GM12878 (cell line): ENCODE data around the gene NKIRAS2. TPM values are rescaled to one million over a fixed set of nuclear protein-coding genes. Genes with fewer than 3 reads are reported as not detected.

ENCODE experiments used
- ATAC-seq: fragments of 200-7000 bp; cut with Tn5 transposase; 3 replicates; pipeline ENCODE4 v1.9.1; 2020; ENCODE audit warnings: mild to moderate bottlenecking, moderate library complexity
- BruUV-seq: library from RNA; stranded (reverse); fragments of 400-500 nt; replicated peaks from 2 replicates; lab custom pipeline; 2021; lab: Mats Ljungman, UMichigan
- CTCF ChIA-PET: fragments of 300-600 bp; sonication (Branson Sonifier 250); formaldehyde crosslinking; extraction: SDS; loops from one replicate; lab custom pipeline; 2021; ENCODE audit warnings: inconsistent platforms; lab: Yijun Ruan, JAX
- POLR2A ChIA-PET: fragments of 350-600 bp; formaldehyde crosslinking; extraction: SDS; loops from one replicate; lab custom pipeline; 2021; ENCODE audit warnings: inconsistent platforms; lab: Charles Lee
- RAD21 ChIA-PET: fragments of 300-600 bp; sonication (Branson Sonifier 250); formaldehyde crosslinking; loops from one replicate; lab custom pipeline; 2023; ENCODE audit warnings: antibody characterized with exemption; ENCODE audit not compliant: unreplicated experiment; lab: Charles Lee
- SMC1A ChIA-PET: fragments of 300-600 bp; sonication (Branson Sonifier 250); formaldehyde crosslinking; loops from one replicate; lab custom pipeline; 2023; ENCODE audit not compliant: unreplicated experiment, uncharacterized antibody; lab: Charles Lee
- DNase-seq: peaks from one replicate; pipeline ENCODE4 v3.0.0-alpha.2; 2011; ENCODE audit warnings: low read depth, low spot score
- FAIRE-seq: peaks from 3 replicates; lab custom pipeline; 2011; peaks lifted over from hg19 to GRCh38; lab: Jason Lieb, UNC
- H2AFZ ChIP-seq: 2 replicates; pipeline ENCODE4 v1.6.0; 2011; ENCODE audit warnings: low read depth, low read length, control low read depth; ENCODE audit not compliant: control insufficient read depth
- H3K27ac ChIP-seq: 2 replicates; pipeline ENCODE4 v1.5.1; 2011; ENCODE audit warnings: control low read depth; ENCODE audit not compliant: control insufficient read depth, insufficient read depth
- H3K27me3 ChIP-seq, 2 experiments: replicated peaks in 1 of 2; 2 replicates each; pipeline versions ENCODE4 v1.6.0 to v1.6.1; 2011; ENCODE audit warnings: low read length in 1 of 2; ENCODE audit not compliant: control insufficient read depth in 2 of 2, insufficient read depth in 2 of 2
- H3K36me3 ChIP-seq, 2 experiments: 2 replicates each; pipeline ENCODE4 v1.5.1; 2011; ENCODE audit warnings: low read length in 1 of 2; ENCODE audit not compliant: control insufficient read depth in 2 of 2, insufficient read depth in 2 of 2
- H3K4me1 ChIP-seq: 2 replicates; pipeline ENCODE4 v1.6.1; 2011; ENCODE audit warnings: mild to moderate bottlenecking, low read length, moderate library complexity, mixed read lengths; ENCODE audit not compliant: control insufficient read depth, insufficient read depth
- H3K4me2 ChIP-seq: 2 replicates; pipeline ENCODE4 v1.6.0; 2011; ENCODE audit warnings: control low read depth; ENCODE audit not compliant: control insufficient read depth, insufficient read depth
- H3K4me3 ChIP-seq: fragments of 200-600 bp; sonication (generic); 2 replicates; pipeline ENCODE4 v1.5.1; 2016
- H3K79me2 ChIP-seq: 2 replicates; pipeline ENCODE4 v1.6.0; 2011; ENCODE audit warnings: low read length; ENCODE audit not compliant: control insufficient read depth, insufficient read depth
- H3K9ac ChIP-seq: 2 replicates; pipeline ENCODE4 v1.8.0; 2011; ENCODE audit warnings: low read length, control low read depth, mixed read lengths; ENCODE audit not compliant: control insufficient read depth, insufficient read depth
- H3K9me3 ChIP-seq: replicated peaks from 3 replicates; pipeline ENCODE4 v1.5.1; 2011; ENCODE audit warnings: mild to moderate bottlenecking, low read length; ENCODE audit not compliant: control insufficient read depth, insufficient read depth
- H4K20me1 ChIP-seq: 2 replicates; pipeline ENCODE4 v1.6.0; 2011; ENCODE audit not compliant: control insufficient read depth, insufficient read depth
- CREM ChIP-seq: IDR thresholded peaks from 2 replicates; pipeline ENCODE4 v1.6.1; 2014; ENCODE audit warnings: antibody characterized with exemption, low read depth
- DPF2 ChIP-seq: fragments of 450-650 bp; IDR thresholded peaks from 2 replicates; pipeline ENCODE4 v1.6.1; 2017; ENCODE audit warnings: mild to moderate bottlenecking
- GABPA ChIP-seq: IDR thresholded peaks from 2 replicates; pipeline ENCODE4 v1.6.1; 2014; ENCODE audit warnings: antibody characterized with exemption, low read depth, mild to moderate bottlenecking, inconsistent platforms
- JUNB ChIP-seq: IDR thresholded peaks from 2 replicates; pipeline ENCODE4 v1.6.1; 2016; ENCODE audit warnings: antibody characterized with exemption, mild to moderate bottlenecking
- MAX ChIP-seq: IDR thresholded peaks from 2 replicates; pipeline ENCODE4 v1.6.1; 2012; ENCODE audit warnings: low read depth, low read length, improper control_type of control experiment
- MTA3 ChIP-seq: IDR thresholded peaks from 2 replicates; pipeline ENCODE4 v1.6.1; 2012; ENCODE audit warnings: low read length, inconsistent platforms, borderline replicate concordance
- NR2C1 ChIP-seq: fragments of 450-650 bp; IDR thresholded peaks from 2 replicates; pipeline ENCODE4 v1.6.1; 2017; ENCODE audit warnings: antibody characterized with exemption, mild to moderate bottlenecking, moderate library complexity
- POLR2A ChIP-seq: IDR thresholded peaks from 2 replicates; pipeline ENCODE4 v1.6.1; 2011; ENCODE audit warnings: low read depth, mild to moderate bottlenecking, low read length
- RB1 ChIP-seq: fragments of 450-650 bp; formaldehyde crosslinking; IDR thresholded peaks from 2 replicates; pipeline ENCODE4 v1.6.1; 2017; ENCODE audit warnings: mild to moderate bottlenecking, borderline replicate concordance
- SP1 ChIP-seq: IDR thresholded peaks from one replicate; pipeline ENCODE4 v1.6.1; 2011; ENCODE audit warnings: low read depth, low read length
- SREBF1 ChIP-seq: IDR thresholded peaks from 2 replicates; pipeline ENCODE4 v1.6.1; 2012; ENCODE audit warnings: mild to moderate bottlenecking, low read length
- TCF12 ChIP-seq: IDR thresholded peaks from 2 replicates; pipeline ENCODE4 v1.6.1; 2011; ENCODE audit warnings: low read depth, mild to moderate bottlenecking, low read length
- WGBS: methylation state at CpG from one replicate; pipeline ENCODE4 v1.1.6; 2016; ENCODE audit warnings: low lambda C conversion rate; ENCODE audit not compliant: insufficient replicate concordance, insufficient coverage; ENCODE audit errors: missing lambda C conversion rate; 5-methylcytosine and 5-hydroxymethylcytosine counted together
- in situ Hi-C: fragments of 300-500 bp; cut with MboI; formaldehyde crosslinking; loops from 9 replicates; pipeline ENCODE4 v1.14.3; 2018; ENCODE audit warnings: mixed read lengths
- intact Hi-C: fragments of 100-400 bp; cut with micrococcal nuclease; formaldehyde crosslinking; loops from one replicate; pipeline ENCODE4 v1.14.2; 2022; ENCODE audit not compliant: unreplicated experiment
- polyA plus RNA-seq, 11 experiments: library from polyadenylated mRNA; depleted of rRNA in 4 of 11; unstranded in 6 of 11; stranded (reverse) in 5 of 11; fragments of >200 nt; fragmentation: Nextera tagmentation in 4 of 11; fragmentation: Illumina TruSeq in 1 of 11; extraction: Ambion mirVana in 4 of 11; extraction: Trizol in 1 of 11; gene quantifications; 1 replicate in 1 of 11; 2 replicates in 10 of 11; pipeline versions ENCODE4 v1.2.1 to v1.2.3, GENCODE V29; 2011 to 2016; ENCODE audit warnings: inconsistent platforms in 2 of 11, missing spikeins in 2 of 11, low read depth in 1 of 11
- total RNA-seq, 4 experiments: library from RNA; depleted of rRNA in 3 of 4; stranded (reverse); fragments of >200 nt in 3 of 4; fragmentation: Illumina TruSeq in 1 of 4; extraction: Trizol in 1 of 4; gene quantifications; 2 replicates each; pipeline versions ENCODE4 v1.2.1 to v1.2.3, GENCODE V29; 2013 to 2021
- TF ChIP-seq, protein P1 (sequence below): fragments of 450-650 bp; IDR thresholded peaks from 2 replicates; pipeline ENCODE4 v1.6.1; 2017; ENCODE audit warnings: mild to moderate bottlenecking, moderate library complexity

The NKIRAS2 gene
- total and polyA plus RNA-seq, 10 of the 15 experiments (the other 5 are each of a cell fraction or from before 2014, with no cell fraction given): 6.4 to 49.7 (median 27.2) TPM

DNA sequence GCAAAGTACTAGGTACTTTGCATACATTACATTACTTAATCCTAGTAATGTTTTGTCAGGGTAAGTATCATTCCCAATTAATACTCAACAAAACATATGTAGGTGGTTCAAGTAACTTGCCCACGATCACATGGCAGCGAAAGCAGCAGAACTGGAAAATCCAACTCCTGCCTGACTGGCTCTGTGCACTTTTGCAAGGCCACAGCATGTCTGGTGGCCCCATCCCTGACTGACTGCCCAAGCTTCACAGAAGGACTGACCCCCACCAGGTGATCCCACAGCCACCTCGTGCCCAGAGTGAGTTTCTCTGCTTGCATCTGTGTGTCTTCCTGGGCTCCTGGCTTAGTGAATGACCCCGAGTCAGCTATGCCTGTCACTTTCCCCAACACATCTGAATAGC is 41.9 kb upstream of the NKIRAS2 start:
- Histone ChIP-seq H2AFZ (no peak overlapping the region), H3K9me3 (no peaks in the 10 kb centered on the region), H3K4me3 (no peak overlapping the region), H4K20me1 (no peaks in the 10 kb centered on the region), H3K36me3 (peaks cover 30 to 36% of the 10 kb centered on the region in 2 experiments), H3K79me2 (no peaks in the 10 kb centered on the region), H3K4me2 (no peak overlapping the region), H3K9ac (no peak overlapping the region)
- in situ Hi-C loops (no loop called here), intact Hi-C loops (no loop called here)
- ChIA-PET RAD21 (interaction anchor here (2.7 kb wide), 1 partner anchor 39 kb away, joined by 16 read pairs; the partner anchor contains the start of gene DNAJC7), POLR2A (interaction anchor here (2.1 kb wide), 1 partner anchor 39 kb away, joined by 14 read pairs; the partner anchor contains the start of gene DNAJC7), CTCF (interaction anchor here (1.4 to 3.1 kb wide), 3 partner anchors 12 to 39 kb away, joined by 5 to 27 read pairs (median 15); partner anchors contain the start of genes CNP and DNAJC7)
- no TSS peak for BruUV-seq
- no peak for TF ChIP-seq TCF12
- TF ChIP-seq POLR2A: 0 out of 2 replicates have a peak, but pooled peaks have one; percentile 39
- TF ChIP-seq, all 136 proteins: peak for 1
- Histone ChIP-seq H3K27me3 (no peaks in the 10 kb centered on the region), H3K27ac (no peak overlapping the region), H3K4me1 (peaks cover 19% of the 10 kb centered on the region)
- ATAC-seq (no peak), DNase-seq (no peak), FAIRE-seq (no peak)
- SMC1A ChIA-PET: interaction anchor here (1.2 to 2.6 kb wide), 6 partner anchors 12 to 40 kb away, joined by 3 to 11 read pairs (median 6); partner anchors contain the start of genes CNP and DNAJC7
- WGBS: 75% methylated on average over 4 of the region's 4 CpGs

- no TSS peak for BruUV-seq
- FAIRE-seq (no peak), DNase-seq (no peak), ATAC-seq (no peak)
- no peak for TF ChIP-seq MTA3
- no peak for TF ChIP-seq MAX
- TF ChIP-seq, protein P1, sequence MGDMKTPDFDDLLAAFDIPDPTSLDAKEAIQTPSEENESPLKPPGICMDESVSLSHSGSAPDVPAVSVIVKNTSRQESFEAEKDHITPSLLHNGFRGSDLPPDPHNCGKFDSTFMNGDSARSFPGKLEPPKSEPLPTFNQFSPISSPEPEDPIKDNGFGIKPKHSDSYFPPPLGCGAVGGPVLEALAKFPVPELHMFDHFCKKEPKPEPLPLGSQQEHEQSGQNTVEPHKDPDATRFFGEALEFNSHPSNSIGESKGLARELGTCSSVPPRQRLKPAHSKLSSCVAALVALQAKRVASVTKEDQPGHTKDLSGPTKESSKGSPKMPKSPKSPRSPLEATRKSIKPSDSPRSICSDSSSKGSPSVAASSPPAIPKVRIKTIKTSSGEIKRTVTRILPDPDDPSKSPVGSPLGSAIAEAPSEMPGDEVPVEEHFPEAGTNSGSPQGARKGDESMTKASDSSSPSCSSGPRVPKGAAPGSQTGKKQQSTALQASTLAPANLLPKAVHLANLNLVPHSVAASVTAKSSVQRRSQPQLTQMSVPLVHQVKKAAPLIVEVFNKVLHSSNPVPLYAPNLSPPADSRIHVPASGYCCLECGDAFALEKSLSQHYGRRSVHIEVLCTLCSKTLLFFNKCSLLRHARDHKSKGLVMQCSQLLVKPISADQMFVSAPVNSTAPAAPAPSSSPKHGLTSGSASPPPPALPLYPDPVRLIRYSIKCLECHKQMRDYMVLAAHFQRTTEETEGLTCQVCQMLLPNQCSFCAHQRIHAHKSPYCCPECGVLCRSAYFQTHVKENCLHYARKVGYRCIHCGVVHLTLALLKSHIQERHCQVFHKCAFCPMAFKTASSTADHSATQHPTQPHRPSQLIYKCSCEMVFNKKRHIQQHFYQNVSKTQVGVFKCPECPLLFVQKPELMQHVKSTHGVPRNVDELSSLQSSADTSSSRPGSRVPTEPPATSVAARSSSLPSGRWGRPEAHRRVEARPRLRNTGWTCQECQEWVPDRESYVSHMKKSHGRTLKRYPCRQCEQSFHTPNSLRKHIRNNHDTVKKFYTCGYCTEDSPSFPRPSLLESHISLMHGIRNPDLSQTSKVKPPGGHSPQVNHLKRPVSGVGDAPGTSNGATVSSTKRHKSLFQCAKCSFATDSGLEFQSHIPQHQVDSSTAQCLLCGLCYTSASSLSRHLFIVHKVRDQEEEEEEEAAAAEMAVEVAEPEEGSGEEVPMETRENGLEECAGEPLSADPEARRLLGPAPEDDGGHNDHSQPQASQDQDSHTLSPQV: no peak
- no peak for TF ChIP-seq POLR2A
- no peak for TF ChIP-seq SREBF1
- no peak for TF ChIP-seq CREM
- no peak for TF ChIP-seq RB1
- no peak for TF ChIP-seq SP1
- no peak for TF ChIP-seq NR2C1
- no peak for TF ChIP-seq JUNB
- no peak for TF ChIP-seq GABPA
- no peak for TF ChIP-seq DPF2
- peaks cover 18 to 22% of the 10 kb centered on the region in 2 experiments for H3K36me3 ChIP-seq
- in situ Hi-C loops: no loop called here
- intact Hi-C loops: no loop called here
- SMC1A ChIA-PET: no interaction called here
- CTCF ChIA-PET: no interaction called here
- POLR2A ChIA-PET: no interaction called here
- H3K4me2 ChIP-seq: no peak overlapping the region
- 97% methylated on average over 14 of the region's 14 CpGs for WGBS
- no peaks in the 10 kb centered on the region for H3K9me3 ChIP-seq
- RAD21 ChIA-PET: no interaction called here
- no peaks in the 10 kb centered on the region for H4K20me1 ChIP-seq
- H3K9ac ChIP-seq: no peak overlapping the region
- no peak overlapping the region for H2AFZ ChIP-seq
- H3K27me3 ChIP-seq: no peaks in the 10 kb centered on the region
- H3K79me2 ChIP-seq: no peaks in the 10 kb centered on the region
- no peak overlapping the region for H3K27ac ChIP-seq
- H3K4me3 ChIP-seq: no peak overlapping the region
- no peaks in the 10 kb centered on the region for H3K4me1 ChIP-seq
Measured at GRCh38 chr17:41982026-41982760, 37.7 kb upstream of the NKIRAS2 start.
